Right cardiac atrium (tissue), 5 donors: ENCODE measurements around the gene PSMD5. TPM values are rescaled to one million over a fixed set of nuclear protein-coding genes. Genes with fewer than 3 reads are reported as not detected.

Experiments used
- ATAC-seq, 2 donors: fragments of 200-7000 bp; cut with Tn5 transposase; one replicate each; pipeline versions ENCODE4 v1.8.0 to v1.9.1; 2020; ENCODE audit warnings: moderate library complexity in 2 of 2, mild to moderate bottlenecking in 1 of 2
- DNase-seq, 3 donors: peaks; one replicate each; pipeline ENCODE4 v3.0.0-alpha.2; 2020
- H3K27ac ChIP-seq: one replicate; pipeline ENCODE4 v1.5.1; 2013; ENCODE audit warnings: mild to moderate bottlenecking, low read length, control low read depth, moderate library complexity
- H3K27me3 ChIP-seq: one replicate; pipeline ENCODE4 v1.6.1; 2013; ENCODE audit not compliant: control insufficient read depth, insufficient read depth
- H3K4me1 ChIP-seq: one replicate; pipeline ENCODE4 v1.6.1; 2013; ENCODE audit warnings: low read length; ENCODE audit not compliant: control insufficient read depth, insufficient read depth
- H3K4me3 ChIP-seq: one replicate; pipeline ENCODE4 v1.5.1; 2013; ENCODE audit warnings: low read length, control low read depth
- H3K9me3 ChIP-seq: one replicate; pipeline ENCODE4 v1.6.1; 2013; ENCODE audit warnings: low read length; ENCODE audit not compliant: control insufficient read depth
- WGBS: extraction: QIAGEN DNeasy Blood & Tissue Kit; methylation state at CpG from one replicate; pipeline ENCODE4 v1.1.7; 2013; 5-methylcytosine and 5-hydroxymethylcytosine counted together
- intact Hi-C, 4 donors: fragments of 100-400 bp; cut with DNase I; formaldehyde crosslinking; loops; one replicate each; pipeline versions ENCODE4 v1.11.0 to v1.14.0; 2022 to 2023
- polyA plus RNA-seq: library from polyadenylated mRNA; stranded (reverse); fragments of 200-250 nt; gene quantifications from one replicate; pipeline ENCODE4 v1.2.3, GENCODE V29; 2013
- total RNA-seq, 4 donors: library from RNA; stranded (reverse); fragmentation: NEBNext Ultra II Directional; extraction: Animal tissue kit (Norgen Biotek cat#: 25700); gene quantifications; one replicate each; pipeline ENCODE4 v1.2.1, GENCODE V29; 2021
- donor health status: healthy with polysubstance abuse.
- donor health status: DM: no; HTN: yes; CAD: no.
- donor health status: DM: no; HTN: no; CAD: no.
- donor health status: DM: no; HTN: yes; CAD: no; lungs with severe emphysema.
- donor health status: DM: yes; HTN: yes; CAD: no.

PSMD5 gene
- total and polyA plus RNA-seq, 5 donors: 8.7 to 26.0 (median 22.1) TPM

- WGBS: 69% methylated on average over 5 of the region's 5 CpGs
- no peak for DNase-seq
- Histone ChIP-seq H3K4me3 (no peak overlapping the region), H3K4me1 (no peaks in the 10 kb centered on the region), H3K27me3 (no peaks in the 10 kb centered on the region), H3K9me3 (no peaks in the 10 kb centered on the region), H3K27ac (no peak overlapping the region)
- no peak for ATAC-seq
- intact Hi-C loops: no loop called here
These were observed 23.1 kb upstream of the PSMD5 start for GRCh38 chr9:120865809-120866208.

- Histone ChIP-seq H3K27me3 (no peaks in the 10 kb centered on the region), H3K4me1 (no peaks in the 10 kb centered on the region), H3K27ac (no peak overlapping the region), H3K4me3 (no peak overlapping the region), H3K9me3 (no peaks in the 10 kb centered on the region)
- no peak for DNase-seq
- 73% methylated on average over 5 of the region's 5 CpGs for WGBS
- no peak for ATAC-seq
- intact Hi-C loops: no loop called here
These were observed 22.5 kb upstream of the PSMD5 start for GRCh38 chr9:120865176-120865575.

GRCh38 chr9:120864719-120865118 lies 22.0 kb upstream of the PSMD5 start:
- no peak overlapping the region for H3K4me3 ChIP-seq
- H3K9me3 ChIP-seq: no peaks in the 10 kb centered on the region
- WGBS: 94% methylated on average over 5 of the region's 5 CpGs
- DNase-seq: no peak
- intact Hi-C loops: no loop called here
- no peaks in the 10 kb centered on the region for H3K27me3 ChIP-seq
- H3K4me1 ChIP-seq: no peaks in the 10 kb centered on the region
- ATAC-seq: no peak
- H3K27ac ChIP-seq: no peak overlapping the region

- DNase-seq (no peak), ATAC-seq (no peak)
- Histone ChIP-seq H3K27ac (no peak overlapping the region), H3K4me3 (no peak overlapping the region), H3K27me3 (no peaks in the 10 kb centered on the region), H3K9me3 (no peaks in the 10 kb centered on the region), H3K4me1 (no peaks in the 10 kb centered on the region)
- WGBS: 85% methylated on average over 7 of the region's 7 CpGs
- intact Hi-C loops: no loop called here
These were observed 21.1 kb upstream of the PSMD5 start for GRCh38 chr9:120863833-120864232.

- no peak for ATAC-seq
These were observed 19.7 kb upstream of the PSMD5 start for GRCh38 chr9:120862452-120862851.

GRCh38 chr9:120861935-120862334 lies 19.2 kb upstream of the PSMD5 start:
- WGBS: 95% methylated on average over 6 of the region's 6 CpGs
- no peak for ATAC-seq

More at GRCh38 chr9:120862452-120862851, 19.7 kb upstream of the PSMD5 start:
- Histone ChIP-seq H3K9me3 (no peaks in the 10 kb centered on the region), H3K27me3 (no peaks in the 10 kb centered on the region), H3K27ac (no peak overlapping the region), H3K4me3 (no peak overlapping the region), H3K4me1 (no peaks in the 10 kb centered on the region)
- 91% methylated on average over 12 of the region's 12 CpGs for WGBS
- DNase-seq: no peak
- intact Hi-C loops: no loop called here

GRCh38 chr9:120860083-120860482 lies 17.4 kb upstream of the PSMD5 start:
- no peak for DNase-seq
- Histone ChIP-seq H3K27me3 (no peaks in the 10 kb centered on the region), H3K9me3 (no peaks in the 10 kb centered on the region), H3K27ac (no peak overlapping the region), H3K4me1 (peaks cover 3% of the 10 kb centered on the region), H3K4me3 (no peak overlapping the region)
- intact Hi-C loops: no loop called here
- WGBS: 93% methylated on average over 11 of the region's 11 CpGs
- no peak for ATAC-seq

More at GRCh38 chr9:120861935-120862334, 19.2 kb upstream of the PSMD5 start:
- DNase-seq: no peak
- intact Hi-C loops: no loop called here
- Histone ChIP-seq H3K9me3 (no peaks in the 10 kb centered on the region), H3K4me1 (no peaks in the 10 kb centered on the region), H3K27ac (no peak overlapping the region), H3K27me3 (no peaks in the 10 kb centered on the region), H3K4me3 (no peak overlapping the region)

GRCh38 chr9:120859361-120859760 lies 16.6 kb upstream of the PSMD5 start:
- Histone ChIP-seq H3K27ac (no peak overlapping the region), H3K4me3 (no peak overlapping the region), H3K27me3 (no peaks in the 10 kb centered on the region), H3K4me1 (peaks cover 3% of the 10 kb centered on the region), H3K9me3 (no peaks in the 10 kb centered on the region)
- no peak for ATAC-seq
- intact Hi-C loops: no loop called here
- 76% methylated on average over 6 of the region's 6 CpGs for WGBS
- DNase-seq: no peak

GRCh38 chr9:120857902-120858301 lies 15.2 kb upstream of the PSMD5 start:
- no peak for DNase-seq
- intact Hi-C loops: no loop called here

GRCh38 chr9:120857481-120857880 lies 14.8 kb upstream of the PSMD5 start:
- H3K4me1 ChIP-seq: peaks cover 3% of the 10 kb centered on the region
- no peaks in the 10 kb centered on the region for H3K27me3 ChIP-seq
- H3K9me3 ChIP-seq: no peaks in the 10 kb centered on the region
- H3K4me3 ChIP-seq: no peak overlapping the region
- no peak overlapping the region for H3K27ac ChIP-seq
- no peak for ATAC-seq
- WGBS: 77% methylated on average over 7 of the region's 7 CpGs
- DNase-seq: peak in 2 of 3 donors; percentile 56 to 66
- intact Hi-C loops: no loop called here

More at GRCh38 chr9:120857902-120858301, 15.2 kb upstream of the PSMD5 start:
- H3K4me1 ChIP-seq: peaks cover 3% of the 10 kb centered on the region
- H3K9me3 ChIP-seq: no peaks in the 10 kb centered on the region
- H3K27me3 ChIP-seq: no peaks in the 10 kb centered on the region
- ATAC-seq: no peak
- H3K4me3 ChIP-seq: no peak overlapping the region
- WGBS: 94% methylated on average over 11 of the region's 11 CpGs
- H3K27ac ChIP-seq: no peak overlapping the region

- no peak overlapping the region for H3K4me3 ChIP-seq
- H3K27ac ChIP-seq: no peak overlapping the region
- peaks cover 3% of the 10 kb centered on the region for H3K4me1 ChIP-seq
- intact Hi-C loops: no loop called here
- 77% methylated on average over 4 of the region's 4 CpGs for whole genome bisulfite sequencing
- DNase-seq (peak in 1 of 3 donors; percentile 47), ATAC-seq (peak in 1 of 2 donors; percentile 19)
- no peaks in the 10 kb centered on the region for H3K27me3 ChIP-seq
- H3K9me3 ChIP-seq: no peaks in the 10 kb centered on the region
These were observed 14.0 kb upstream of the PSMD5 start for GRCh38 chr9:120856700-120857099.
